Mesothelial cell of epicardium (in vitro differentiated cells): ENCODE measurements around the gene SLC9A7. TPM values are rescaled to one million over a fixed set of nuclear protein-coding genes. Genes with fewer than 3 reads are reported as not detected.

ENCODE experiments used
- DNase-seq, 2 experiments: peaks; one replicate each; pipeline ENCODE4 v3.0.0; 2021; ENCODE audit warnings: low spot score in 2 of 2; ENCODE audit not compliant: unreplicated experiment in 2 of 2
- H3K27ac Mint-ChIP-seq: 2 replicates; pipeline ENCODE4 v1.8.0; 2021; ENCODE audit warnings: mixed read lengths
- H3K27me3 Mint-ChIP-seq: 2 replicates; pipeline ENCODE4 v1.8.0; 2021; ENCODE audit warnings: low read depth, mixed read lengths
- H3K36me3 Mint-ChIP-seq: 2 replicates; pipeline ENCODE4 v1.8.0; 2021; ENCODE audit warnings: mixed read lengths
- H3K4me1 Mint-ChIP-seq: 2 replicates; pipeline ENCODE4 v1.8.0; 2021; ENCODE audit warnings: mixed read lengths
- H3K4me3 Mint-ChIP-seq: 2 replicates; pipeline ENCODE4 v1.8.0; 2021; ENCODE audit warnings: mild to moderate bottlenecking, moderate library complexity, mixed read lengths
- H3K9me3 Mint-ChIP-seq: 2 replicates; pipeline ENCODE4 v1.8.0; 2021; ENCODE audit warnings: mixed read lengths
- CTCF ChIP-seq: fragments of 200-600 bp; sonication (generic); IDR thresholded peaks from one replicate; pipeline ENCODE4 v1.5.0; 2021; ENCODE audit warnings: antibody characterized with exemption; ENCODE audit not compliant: unreplicated experiment
- total RNA-seq: library from RNA; stranded (reverse); gene quantifications from 3 replicates; pipeline ENCODE4 v1.2.1, GENCODE V29; 2021

SLC9A7 gene
- total RNA-seq, 1 donor from 2014 or later = 14.1 TPM

GRCh38 chrX:46579250-46579649 is 179.7 kb downstream of the SLC9A7 start:
- peaks cover 19% of the 10 kb centered on the region for H3K27me3 Mint-ChIP-seq
- no peak overlapping the region for H3K27ac Mint-ChIP-seq
- peaks cover 19% of the 10 kb centered on the region for H3K4me1 Mint-ChIP-seq
- H3K4me3 Mint-ChIP-seq = no peak overlapping the region
- peaks cover 17% of the 10 kb centered on the region for H3K9me3 Mint-ChIP-seq
- peaks cover 2% of the 10 kb centered on the region for H3K36me3 Mint-ChIP-seq
- no peak for DNase-seq
- no peak for TF ChIP-seq CTCF

- H3K4me3 Mint-ChIP-seq = no peak overlapping the region
These were observed 181.5 kb downstream of the SLC9A7 start for GRCh38 chrX:46577221-46578005.

GRCh38 chrX:46576458-46576857 is 182.5 kb downstream of the SLC9A7 start:
- Mint-ChIP-seq H3K27me3 (peaks cover 44% of the 10 kb centered on the region), H3K27ac (no peak overlapping the region), H3K4me1 (peaks cover 6% of the 10 kb centered on the region), H3K36me3 (no peaks in the 10 kb centered on the region), H3K9me3 (peaks cover 8% of the 10 kb centered on the region), H3K4me3 (no peak overlapping the region)
- no peak for TF ChIP-seq CTCF
- DNase-seq = no peak

More at GRCh38 chrX:46577221-46578005, 181.5 kb downstream of the SLC9A7 start:
- no peak for DNase-seq
- Mint-ChIP-seq H3K27ac (no peak overlapping the region), H3K4me1 (peaks cover 10% of the 10 kb centered on the region), H3K27me3 (peaks cover 35% of the 10 kb centered on the region), H3K9me3 (peaks cover 12% of the 10 kb centered on the region), H3K36me3 (peaks cover 2% of the 10 kb centered on the region)
- TF ChIP-seq CTCF = no peak

GRCh38 chrX:46575991-46576392 is 182.9 kb downstream of the SLC9A7 start:
- Mint-ChIP-seq H3K4me3 (no peak overlapping the region), H3K9me3 (peaks cover 8% of the 10 kb centered on the region), H3K27ac (no peak overlapping the region), H3K4me1 (peaks cover 6% of the 10 kb centered on the region), H3K27me3 (peaks cover 46% of the 10 kb centered on the region), H3K36me3 (no peaks in the 10 kb centered on the region)
- no peak for DNase-seq
- TF ChIP-seq CTCF = no peak

- Mint-ChIP-seq H3K9me3 (peaks cover 7% of the 10 kb centered on the region), H3K4me3 (peak overlapping the region; percentile 23), H3K4me1 (peaks cover 6% of the 10 kb centered on the region), H3K36me3 (no peaks in the 10 kb centered on the region), H3K27me3 (peaks cover 46% of the 10 kb centered on the region), H3K27ac (no peak overlapping the region)
- no peak for DNase-seq
- TF ChIP-seq CTCF = no peak
These were observed 183.3 kb downstream of the SLC9A7 start for GRCh38 chrX:46575586-46575985.
